SK-N-SH (cell line): ENCODE data around the gene PRICKLE1.

Source experiments
- CTCF ChIP-seq: fragments of 200-600 bp; sonication (generic); IDR thresholded peaks from 2 replicates; pipeline ENCODE4 v1.6.1; 2017; ENCODE audit warnings: antibody characterized with exemption, mild to moderate bottlenecking, moderate library complexity
- EP300 ChIP-seq, 2 experiments: IDR thresholded peaks; 2 replicates each; pipeline versions ENCODE4 v1.4.0 to v1.6.1; 2012; ENCODE audit warnings: borderline replicate concordance in 1 of 2, low read depth in 1 of 2, low read length in 1 of 2
- EZH2phosphoT487 ChIP-seq: fragments of 200-600 bp; sonication (generic); IDR thresholded peaks from 2 replicates; pipeline ENCODE4 v1.6.1; 2017; ENCODE audit warnings: low read depth, mixed run types, mild to moderate bottlenecking, antibody characterized with exemption, moderate library complexity, borderline replicate concordance
- FOXM1 ChIP-seq: IDR thresholded peaks from 2 replicates; pipeline ENCODE4 v1.4.0; 2012; ENCODE audit warnings: low read depth, mild to moderate bottlenecking
- JUND ChIP-seq: IDR thresholded peaks from 2 replicates; pipeline ENCODE4 v1.4.0; 2012
- MAX ChIP-seq: IDR thresholded peaks from 2 replicates; pipeline ENCODE4 v1.4.0; 2012; ENCODE audit warnings: low read depth
- MEF2A ChIP-seq: IDR thresholded peaks from 2 replicates; pipeline ENCODE4 v1.4.0; 2012; ENCODE audit warnings: low read depth, borderline replicate concordance
- POLR2AphosphoS5 ChIP-seq: IDR thresholded peaks from 2 replicates; pipeline ENCODE4 v1.6.1; 2012; ENCODE audit warnings: low read depth, low read length
- SIN3A ChIP-seq: IDR thresholded peaks from 2 replicates; pipeline ENCODE4 v1.6.1; 2012; ENCODE audit warnings: low read depth, mild to moderate bottlenecking, low read length, moderate library complexity, borderline replicate concordance
- USF2 ChIP-seq: fragments of 150-350 bp; IDR thresholded peaks from 2 replicates; pipeline ENCODE4 v1.6.1; 2017; ENCODE audit warnings: antibody characterized with exemption, low read length, low read depth, borderline replicate concordance

GRCh38 chr12:42472376-42472775, 117.2 kb downstream of the PRICKLE1 start:
- TF ChIP-seq USF2 (no peak), CTCF (no peak), SIN3A (no peak), MAX (no peak), POLR2AphosphoS5 (no peak), EP300 (IDR thresholded peaks at IDR 0.05; ENCODE audit: borderline replicate concordance in 1 of 2, low read depth in 1 of 2, low read length in 1 of 2) (no peak), JUND (no peak), MEF2A (no peak), FOXM1 (no peak), EZH2phosphoT487 (no peak)
